C4-2B (cell line): ENCODE measurements around the gene CA5A.

Experiments used
- ZFX ChIP-seq: fragments of 450-650 bp; IDR thresholded peaks from 2 replicates; pipeline ENCODE4 v1.6.1; 2017
- TF ChIP-seq, protein P1 (sequence below): fragments of 450-650 bp; conservative IDR thresholded peaks from 2 replicates; pipeline ENCODE4 v1.5.1; 2017; ENCODE audit warnings: mild to moderate bottlenecking

DNA sequence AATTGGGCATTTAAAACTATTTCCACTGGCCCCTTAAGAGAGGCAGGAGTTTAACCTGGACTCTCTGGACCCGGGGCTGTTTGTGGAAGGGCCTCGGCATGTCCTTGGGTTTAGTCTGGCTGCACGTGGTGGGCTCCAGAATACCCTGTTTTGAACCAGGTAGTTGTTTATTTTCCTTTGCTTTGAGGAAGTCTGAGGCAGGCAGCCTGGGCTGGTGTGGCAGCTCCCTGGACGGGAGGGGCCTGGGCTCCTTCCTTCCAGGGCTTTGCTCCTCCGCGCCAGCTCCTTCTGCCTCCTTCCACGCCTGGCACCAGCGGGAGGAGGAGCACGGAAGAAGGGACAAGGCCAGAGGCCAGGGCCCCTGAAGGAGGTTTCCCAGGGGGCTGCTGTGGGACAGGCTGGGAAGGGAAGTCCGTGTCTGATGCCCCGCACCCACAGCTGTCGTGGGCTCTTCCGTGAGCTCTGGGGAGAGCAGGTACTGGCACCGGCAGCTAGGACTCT is 30.4 kb upstream of the CA5A start:
- TF ChIP-seq, protein P1, sequence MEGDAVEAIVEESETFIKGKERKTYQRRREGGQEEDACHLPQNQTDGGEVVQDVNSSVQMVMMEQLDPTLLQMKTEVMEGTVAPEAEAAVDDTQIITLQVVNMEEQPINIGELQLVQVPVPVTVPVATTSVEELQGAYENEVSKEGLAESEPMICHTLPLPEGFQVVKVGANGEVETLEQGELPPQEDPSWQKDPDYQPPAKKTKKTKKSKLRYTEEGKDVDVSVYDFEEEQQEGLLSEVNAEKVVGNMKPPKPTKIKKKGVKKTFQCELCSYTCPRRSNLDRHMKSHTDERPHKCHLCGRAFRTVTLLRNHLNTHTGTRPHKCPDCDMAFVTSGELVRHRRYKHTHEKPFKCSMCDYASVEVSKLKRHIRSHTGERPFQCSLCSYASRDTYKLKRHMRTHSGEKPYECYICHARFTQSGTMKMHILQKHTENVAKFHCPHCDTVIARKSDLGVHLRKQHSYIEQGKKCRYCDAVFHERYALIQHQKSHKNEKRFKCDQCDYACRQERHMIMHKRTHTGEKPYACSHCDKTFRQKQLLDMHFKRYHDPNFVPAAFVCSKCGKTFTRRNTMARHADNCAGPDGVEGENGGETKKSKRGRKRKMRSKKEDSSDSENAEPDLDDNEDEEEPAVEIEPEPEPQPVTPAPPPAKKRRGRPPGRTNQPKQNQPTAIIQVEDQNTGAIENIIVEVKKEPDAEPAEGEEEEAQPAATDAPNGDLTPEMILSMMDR, result no peak
- TF ChIP-seq ZFX, result no peak
